ENCODE results near the gene STX7.

DNA sequence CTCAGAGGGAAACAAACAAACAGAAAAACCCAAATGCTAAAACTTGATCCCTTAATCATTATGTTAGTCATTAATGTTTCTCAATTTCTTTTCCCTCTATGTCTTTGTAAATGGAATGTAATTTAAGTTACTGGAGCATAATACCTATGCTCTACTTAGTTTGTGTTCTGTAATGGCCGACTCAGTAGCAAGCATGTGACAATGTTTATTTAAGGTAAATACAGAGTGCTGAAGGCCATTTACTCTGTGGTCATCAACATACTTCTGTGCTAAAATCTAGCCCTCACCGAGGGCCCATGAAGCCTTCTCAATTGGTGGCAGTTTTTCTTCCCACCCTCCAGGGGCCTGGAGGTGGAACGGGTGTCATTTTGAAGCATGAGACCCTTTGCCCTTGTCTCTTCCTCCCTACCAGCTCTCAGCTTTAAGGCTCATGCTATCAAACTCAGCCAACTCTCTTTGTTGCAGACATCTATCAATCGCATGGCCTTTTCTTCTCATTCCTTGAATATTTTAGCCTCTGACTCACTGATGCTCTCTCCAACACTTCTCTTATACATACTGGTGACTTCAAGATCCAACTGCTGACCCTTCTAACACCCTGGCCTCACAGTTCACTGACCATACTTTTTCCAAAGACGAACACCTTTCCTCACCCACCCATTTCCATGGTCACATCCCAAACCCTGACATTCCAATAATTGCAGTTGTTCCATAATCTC, 48.2 kb downstream of the STX7 start:
- TF ChIP-seq, protein P1, sequence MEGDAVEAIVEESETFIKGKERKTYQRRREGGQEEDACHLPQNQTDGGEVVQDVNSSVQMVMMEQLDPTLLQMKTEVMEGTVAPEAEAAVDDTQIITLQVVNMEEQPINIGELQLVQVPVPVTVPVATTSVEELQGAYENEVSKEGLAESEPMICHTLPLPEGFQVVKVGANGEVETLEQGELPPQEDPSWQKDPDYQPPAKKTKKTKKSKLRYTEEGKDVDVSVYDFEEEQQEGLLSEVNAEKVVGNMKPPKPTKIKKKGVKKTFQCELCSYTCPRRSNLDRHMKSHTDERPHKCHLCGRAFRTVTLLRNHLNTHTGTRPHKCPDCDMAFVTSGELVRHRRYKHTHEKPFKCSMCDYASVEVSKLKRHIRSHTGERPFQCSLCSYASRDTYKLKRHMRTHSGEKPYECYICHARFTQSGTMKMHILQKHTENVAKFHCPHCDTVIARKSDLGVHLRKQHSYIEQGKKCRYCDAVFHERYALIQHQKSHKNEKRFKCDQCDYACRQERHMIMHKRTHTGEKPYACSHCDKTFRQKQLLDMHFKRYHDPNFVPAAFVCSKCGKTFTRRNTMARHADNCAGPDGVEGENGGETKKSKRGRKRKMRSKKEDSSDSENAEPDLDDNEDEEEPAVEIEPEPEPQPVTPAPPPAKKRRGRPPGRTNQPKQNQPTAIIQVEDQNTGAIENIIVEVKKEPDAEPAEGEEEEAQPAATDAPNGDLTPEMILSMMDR (IDR thresholded peaks at IDR 0.05): no peak
- no peak for TF ChIP-seq POLR2A (IDR thresholded peaks at IDR 0.05)
